SK-N-SH treated with all-trans-retinoic acid at 6 μM for 48 hours (cell line): ENCODE results near the gene SCAND1.
"Not testable (repeated sequence)": the region's sequence is repeated elsewhere in the genome, so short reads cannot be mapped to it uniquely, and the experiment has no call there.

Experiments used
- ATAC-seq: fragments of 200-7000 bp; cut with Tn5 transposase; 3 replicates; pipeline ENCODE4 v1.9.1; 2020; ENCODE audit warnings: mild to moderate bottlenecking, moderate library complexity
- ARNTL ChIP-seq: fragments of 450-650 bp; formaldehyde crosslinking; IDR thresholded peaks from 2 replicates; pipeline ENCODE4 v1.5.0; 2020; ENCODE audit warnings: low read depth, mild to moderate bottlenecking, moderate library complexity, borderline replicate concordance
- BACH2 ChIP-seq: fragments of 250-450 bp; sonication (Bioruptor Pico); IDR thresholded peaks from 2 replicates; pipeline ENCODE4 v1.9.0; 2021; ENCODE audit warnings: mild to moderate bottlenecking, borderline replicate concordance
- ESRRG ChIP-seq: fragments of 250-450 bp; sonication (Bioruptor Pico); IDR thresholded peaks from 2 replicates; pipeline ENCODE4 v1.6.1; 2021; ENCODE audit warnings: mild to moderate bottlenecking
- ISL1 ChIP-seq: fragments of 250-450 bp; sonication (Bioruptor Pico); IDR thresholded peaks from 2 replicates; pipeline ENCODE4 v2.1.2; 2022; ENCODE audit warnings: mild to moderate bottlenecking, moderate library complexity
- OSR1 ChIP-seq: fragments of 250-450 bp; sonication (Bioruptor Pico); IDR thresholded peaks from 2 replicates; pipeline ENCODE4 v1.8.0; 2022; ENCODE audit warnings: moderate library complexity, mild to moderate bottlenecking, inconsistent platforms
- PPARA ChIP-seq: fragments of 250-450 bp; sonication (Bioruptor Pico); IDR thresholded peaks from 2 replicates; pipeline ENCODE4 v1.5.0; 2020; ENCODE audit warnings: mild to moderate bottlenecking, borderline replicate concordance
- RARB ChIP-seq: fragments of 250-450 bp; sonication (Bioruptor Pico); IDR thresholded peaks from 2 replicates; pipeline ENCODE4 v1.8.0; 2021; ENCODE audit warnings: mild to moderate bottlenecking, moderate library complexity
- TCF4 ChIP-seq: fragments of 250-450 bp; sonication (Bioruptor Pico); IDR thresholded peaks from 2 replicates; pipeline ENCODE4 v1.8.0; 2021; ENCODE audit warnings: mild to moderate bottlenecking, moderate library complexity, borderline replicate concordance
- TOX ChIP-seq: fragments of 250-450 bp; sonication (Bioruptor Pico); IDR thresholded peaks from 2 replicates; pipeline ENCODE4 v1.8.0; 2021; ENCODE audit warnings: mild to moderate bottlenecking, moderate library complexity, borderline replicate concordance
- ZC3H10 ChIP-seq: fragments of 250-450 bp; sonication (Bioruptor Pico); IDR thresholded peaks from 2 replicates; pipeline ENCODE4 v1.5.1; 2021; ENCODE audit warnings: mild to moderate bottlenecking, moderate library complexity
- ZFP3 ChIP-seq: fragments of 250-450 bp; sonication (Bioruptor Pico); IDR thresholded peaks from 2 replicates; pipeline ENCODE4 v1.5.0; 2020; ENCODE audit warnings: mild to moderate bottlenecking, moderate library complexity
- ZNF565 ChIP-seq: fragments of 450-650 bp; formaldehyde crosslinking; conservative IDR thresholded peaks from 2 replicates; pipeline ENCODE4 v1.5.0; 2020; ENCODE audit warnings: low read depth, mild to moderate bottlenecking, moderate library complexity
- ZNF70 ChIP-seq: fragments of 450-650 bp; formaldehyde crosslinking; IDR thresholded peaks from 2 replicates; pipeline ENCODE4 v1.5.0; 2020; ENCODE audit warnings: mild to moderate bottlenecking, moderate library complexity
- ZNF8 ChIP-seq: fragments of 450-650 bp; formaldehyde crosslinking; IDR thresholded peaks from 2 replicates; pipeline ENCODE4 v1.5.0; 2020; ENCODE audit warnings: mild to moderate bottlenecking, moderate library complexity
- TF ChIP-seq, protein P1 (sequence below): fragments of 250-450 bp; sonication (Bioruptor Pico); IDR thresholded peaks from 2 replicates; pipeline ENCODE4 v1.5.0; 2020; ENCODE audit warnings: mild to moderate bottlenecking, moderate library complexity
- TF ChIP-seq, protein P2 (sequence below): fragments of 250-450 bp; sonication (Bioruptor Pico); IDR thresholded peaks from 2 replicates; pipeline ENCODE4 v1.8.0; 2021; ENCODE audit warnings: low read depth, mild to moderate bottlenecking, moderate library complexity, borderline replicate concordance
- TF ChIP-seq, protein P3 (sequence below): fragments of 250-450 bp; sonication (Bioruptor Pico); IDR thresholded peaks from 2 replicates; pipeline ENCODE4 v1.5.1; 2020; ENCODE audit warnings: low read depth, mild to moderate bottlenecking, moderate library complexity

Gene SCAND1

DNA sequence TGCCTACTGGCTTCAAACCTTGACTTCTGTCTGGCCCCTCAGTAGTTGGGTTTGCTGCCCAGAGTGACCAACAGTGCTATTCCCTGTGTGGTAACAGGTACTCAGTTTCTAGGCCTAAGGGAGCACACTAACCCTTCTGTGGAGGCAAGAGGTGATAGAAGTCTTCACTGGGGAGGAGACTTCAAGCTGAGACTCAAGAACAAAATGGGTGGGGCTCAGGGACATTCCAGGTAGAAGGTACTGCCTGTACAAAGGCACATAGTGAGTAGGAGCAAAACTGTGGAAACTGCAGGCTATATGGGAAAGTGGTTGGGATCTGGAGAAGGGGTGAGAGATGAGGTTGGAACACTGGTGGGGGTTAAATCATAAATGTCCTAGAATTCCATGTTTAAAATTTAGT is 2.3 kb upstream of the SCAND1 start:
- TF ChIP-seq OSR1 (no peak), TCF4 (CRISPR knock-in tag) (no peak), ZNF565 (no peak), RARB (CRISPR knock-in tag) (no peak)
- no peak for ATAC-seq

DNA sequence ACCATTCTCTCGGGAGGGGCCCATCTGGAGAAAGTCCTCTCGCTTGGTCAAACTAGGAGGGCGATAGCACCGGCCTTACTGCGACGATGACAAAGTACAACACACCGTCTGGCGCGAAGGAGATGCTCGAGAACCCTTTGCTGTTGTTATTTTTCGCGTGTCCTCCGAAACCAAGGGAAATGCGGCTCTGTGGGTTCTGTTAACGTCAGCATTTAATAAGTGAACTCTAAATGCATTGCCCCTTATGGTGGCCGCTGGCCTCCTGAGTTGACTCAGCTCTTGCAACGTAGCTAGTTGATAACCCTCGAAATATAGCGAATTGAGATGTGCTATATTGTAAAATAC is 577 bp upstream of the SCAND1 start:
- TF ChIP-seq, protein P1, sequence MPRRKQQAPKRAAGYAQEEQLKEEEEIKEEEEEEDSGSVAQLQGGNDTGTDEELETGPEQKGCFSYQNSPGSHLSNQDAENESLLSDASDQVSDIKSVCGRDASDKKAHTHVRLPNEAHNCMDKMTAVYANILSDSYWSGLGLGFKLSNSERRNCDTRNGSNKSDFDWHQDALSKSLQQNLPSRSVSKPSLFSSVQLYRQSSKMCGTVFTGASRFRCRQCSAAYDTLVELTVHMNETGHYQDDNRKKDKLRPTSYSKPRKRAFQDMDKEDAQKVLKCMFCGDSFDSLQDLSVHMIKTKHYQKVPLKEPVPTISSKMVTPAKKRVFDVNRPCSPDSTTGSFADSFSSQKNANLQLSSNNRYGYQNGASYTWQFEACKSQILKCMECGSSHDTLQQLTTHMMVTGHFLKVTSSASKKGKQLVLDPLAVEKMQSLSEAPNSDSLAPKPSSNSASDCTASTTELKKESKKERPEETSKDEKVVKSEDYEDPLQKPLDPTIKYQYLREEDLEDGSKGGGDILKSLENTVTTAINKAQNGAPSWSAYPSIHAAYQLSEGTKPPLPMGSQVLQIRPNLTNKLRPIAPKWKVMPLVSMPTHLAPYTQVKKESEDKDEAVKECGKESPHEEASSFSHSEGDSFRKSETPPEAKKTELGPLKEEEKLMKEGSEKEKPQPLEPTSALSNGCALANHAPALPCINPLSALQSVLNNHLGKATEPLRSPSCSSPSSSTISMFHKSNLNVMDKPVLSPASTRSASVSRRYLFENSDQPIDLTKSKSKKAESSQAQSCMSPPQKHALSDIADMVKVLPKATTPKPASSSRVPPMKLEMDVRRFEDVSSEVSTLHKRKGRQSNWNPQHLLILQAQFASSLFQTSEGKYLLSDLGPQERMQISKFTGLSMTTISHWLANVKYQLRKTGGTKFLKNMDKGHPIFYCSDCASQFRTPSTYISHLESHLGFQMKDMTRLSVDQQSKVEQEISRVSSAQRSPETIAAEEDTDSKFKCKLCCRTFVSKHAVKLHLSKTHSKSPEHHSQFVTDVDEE (CRISPR knock-in tag), result no peak
- ATAC-seq, result peak; percentile 32

DNA sequence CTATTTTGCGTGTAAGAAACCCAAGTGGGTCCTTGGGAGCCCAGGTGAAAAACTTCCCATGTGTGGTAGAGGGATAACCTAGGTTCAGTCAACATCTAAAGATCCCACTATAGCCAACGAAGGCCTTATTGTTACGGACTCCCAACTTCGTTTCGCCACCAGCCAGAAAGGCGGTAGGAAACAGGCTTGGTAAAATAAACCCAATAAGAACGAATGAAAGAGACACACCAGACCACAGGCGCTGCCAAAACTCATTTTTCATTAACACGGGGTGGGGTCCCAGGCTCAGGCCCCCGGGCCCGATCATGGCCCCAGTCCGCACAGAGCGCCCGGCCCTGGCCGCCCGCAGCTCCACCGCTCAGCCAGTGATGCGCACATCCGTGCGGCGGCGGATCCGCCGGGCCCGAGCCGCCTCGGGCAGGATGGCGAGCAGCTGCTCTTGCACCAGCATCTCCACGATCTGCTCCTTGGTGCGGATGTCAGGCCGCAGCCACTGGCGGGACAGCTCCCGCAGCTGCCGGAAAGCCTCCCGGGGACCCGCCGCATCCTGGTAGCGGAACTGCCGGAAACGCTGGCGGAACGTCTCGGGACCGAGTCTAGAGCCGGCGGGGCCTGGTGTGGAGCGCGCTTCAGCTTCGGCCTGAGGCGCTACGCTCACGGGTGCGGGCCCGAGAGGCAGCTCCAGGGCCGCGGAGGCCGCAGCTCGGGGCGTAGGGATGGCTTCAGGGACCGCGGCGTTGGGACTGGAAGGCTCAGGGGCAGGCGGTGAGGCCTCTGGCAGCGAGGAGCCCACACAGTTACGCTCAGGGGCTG is 709 bp downstream of the SCAND1 start:
- TF ChIP-seq ZC3H10 (CRISPR knock-in tag) (no peak), ZFP3 (CRISPR knock-in tag) (no peak), ZNF565 (no peak), ISL1 (CRISPR knock-in tag) (no peak)
- ATAC-seq, result peak; percentile 46

- TF ChIP-seq TOX (CRISPR knock-in tag), result no peak
- TF ChIP-seq, protein P2, sequence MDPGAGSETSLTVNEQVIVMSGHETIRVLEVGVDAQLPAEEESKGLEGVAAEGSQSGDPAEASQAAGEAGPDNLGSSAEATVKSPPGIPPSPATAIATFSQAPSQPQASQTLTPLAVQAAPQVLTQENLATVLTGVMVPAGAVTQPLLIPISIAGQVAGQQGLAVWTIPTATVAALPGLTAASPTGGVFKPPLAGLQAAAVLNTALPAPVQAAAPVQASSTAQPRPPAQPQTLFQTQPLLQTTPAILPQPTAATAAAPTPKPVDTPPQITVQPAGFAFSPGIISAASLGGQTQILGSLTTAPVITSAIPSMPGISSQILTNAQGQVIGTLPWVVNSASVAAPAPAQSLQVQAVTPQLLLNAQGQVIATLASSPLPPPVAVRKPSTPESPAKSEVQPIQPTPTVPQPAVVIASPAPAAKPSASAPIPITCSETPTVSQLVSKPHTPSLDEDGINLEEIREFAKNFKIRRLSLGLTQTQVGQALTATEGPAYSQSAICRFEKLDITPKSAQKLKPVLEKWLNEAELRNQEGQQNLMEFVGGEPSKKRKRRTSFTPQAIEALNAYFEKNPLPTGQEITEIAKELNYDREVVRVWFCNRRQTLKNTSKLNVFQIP, result no peak
- TF ChIP-seq, protein P3, sequence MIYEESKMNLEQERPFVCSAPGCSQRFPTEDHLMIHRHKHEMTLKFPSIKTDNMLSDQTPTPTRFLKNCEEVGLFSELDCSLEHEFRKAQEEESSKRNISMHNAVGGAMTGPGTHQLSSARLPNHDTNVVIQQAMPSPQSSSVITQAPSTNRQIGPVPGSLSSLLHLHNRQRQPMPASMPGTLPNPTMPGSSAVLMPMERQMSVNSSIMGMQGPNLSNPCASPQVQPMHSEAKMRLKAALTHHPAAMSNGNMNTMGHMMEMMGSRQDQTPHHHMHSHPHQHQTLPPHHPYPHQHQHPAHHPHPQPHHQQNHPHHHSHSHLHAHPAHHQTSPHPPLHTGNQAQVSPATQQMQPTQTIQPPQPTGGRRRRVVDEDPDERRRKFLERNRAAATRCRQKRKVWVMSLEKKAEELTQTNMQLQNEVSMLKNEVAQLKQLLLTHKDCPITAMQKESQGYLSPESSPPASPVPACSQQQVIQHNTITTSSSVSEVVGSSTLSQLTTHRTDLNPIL (CRISPR knock-in tag), result no peak
- TF ChIP-seq TCF4 (CRISPR knock-in tag), result no peak
- TF ChIP-seq ZC3H10 (CRISPR knock-in tag), result no peak
- no peak for TF ChIP-seq OSR1
- TF ChIP-seq, all 23 proteins: peak for 0
- no peak for ATAC-seq
These were observed 1.6 kb downstream of the SCAND1 start for GRCh38 chr20:35952480-35953386.

GRCh38 chr20:35952080-35952479 is 2.2 kb downstream of the SCAND1 start:
- ATAC-seq, result not testable (repeated sequence)

DNA sequence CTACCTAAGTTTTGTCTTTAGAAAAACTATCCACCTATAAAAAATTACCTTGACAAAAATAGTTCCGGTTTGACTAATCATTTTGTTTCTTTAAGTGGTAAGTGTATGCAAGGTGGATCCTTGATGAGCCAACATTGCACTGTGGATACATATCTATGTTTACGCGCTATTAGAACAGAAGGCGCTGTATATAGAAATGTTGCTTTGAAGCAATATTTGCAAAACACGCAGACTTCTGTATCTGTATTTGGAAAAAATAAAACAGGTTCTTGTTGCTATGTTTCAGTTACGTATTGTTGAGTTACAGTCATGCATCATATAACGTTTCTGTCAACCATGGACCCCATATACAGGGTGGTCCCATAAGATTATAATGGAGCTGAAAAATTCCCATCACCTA is 4.2 kb downstream of the SCAND1 start:
- ATAC-seq, result no peak
- no peak for TF ChIP-seq ZNF8 (CRISPR knock-in tag)
- no peak for TF ChIP-seq ZNF565
- TF ChIP-seq ISL1 (CRISPR knock-in tag), result no peak
- TF ChIP-seq ZC3H10 (CRISPR knock-in tag), result no peak
- TF ChIP-seq, protein P3 (CRISPR knock-in tag), result no peak
- TF ChIP-seq TOX (CRISPR knock-in tag), result no peak
- no peak for TF ChIP-seq ZNF70 (CRISPR knock-in tag)
- TF ChIP-seq PPARA, result no peak
- no peak for TF ChIP-seq OSR1
- TF ChIP-seq ZFP3 (CRISPR knock-in tag), result no peak
- no peak for TF ChIP-seq TCF4 (CRISPR knock-in tag)
- TF ChIP-seq RARB (CRISPR knock-in tag), result no peak
- TF ChIP-seq, protein P1 (CRISPR knock-in tag), result no peak
- TF ChIP-seq ESRRG (CRISPR knock-in tag), result no peak
- TF ChIP-seq, protein P2, result no peak
- no peak for TF ChIP-seq ARNTL (CRISPR knock-in tag)
- TF ChIP-seq BACH2 (CRISPR knock-in tag), result no peak
